WERI-Rb-1 (cell line): ENCODE measurements around the gene PEX5L.
A peak's percentile ranks its signal among the peaks of the same experiment; 100 is the strongest.

Experiments
- DNase-seq: peaks from one replicate; pipeline ENCODE4 v3.0.0-alpha.2; 2020
- H3K27ac ChIP-seq: fragments of 250-450 bp; sonication (Bioruptor Pico); 2 replicates; pipeline ENCODE4 v1.5.1; 2020; ENCODE audit warnings: mild to moderate bottlenecking, moderate library complexity
- H3K27me3 ChIP-seq: fragments of 250-450 bp; sonication (Bioruptor Pico); 2 replicates; pipeline ENCODE4 v1.5.1; 2021; ENCODE audit warnings: mild to moderate bottlenecking, low read depth, moderate library complexity; ENCODE audit not compliant: insufficient read depth, severe bottlenecking
- H3K36me3 ChIP-seq: fragments of 250-450 bp; sonication (Bioruptor Pico); 2 replicates; pipeline ENCODE4 v1.5.1; 2020; ENCODE audit warnings: mild to moderate bottlenecking, moderate library complexity
- H3K4me3 ChIP-seq: 2 replicates; pipeline ENCODE4 v1.5.1; 2011; ENCODE audit warnings: low read depth, mild to moderate bottlenecking, control low read depth, low read length
- H3K9me3 ChIP-seq: fragments of 250-450 bp; sonication (Bioruptor Pico); 2 replicates; pipeline ENCODE4 v1.5.1; 2021; ENCODE audit warnings: mild to moderate bottlenecking, moderate library complexity; ENCODE audit not compliant: severe bottlenecking
- CTCF ChIP-seq: IDR thresholded peaks from 2 replicates; pipeline ENCODE4 v1.5.1; 2011; ENCODE audit warnings: low read depth, mild to moderate bottlenecking, control low read depth, inconsistent platforms, low read length

PEX5L gene

GRCh38 chr3:179971280-179971679 is 65.5 kb downstream of the PEX5L start:
- Histone ChIP-seq H3K36me3 (no peaks in the 10 kb centered on the region), H3K4me3 (no peak overlapping the region), H3K27me3 (no peaks in the 10 kb centered on the region), H3K27ac (peak overlapping the region; percentile 31), H3K9me3 (no peaks in the 10 kb centered on the region)
- peak; percentile 52 for DNase-seq
- no peak for TF ChIP-seq CTCF

GRCh38 chr3:179970746-179971145 is 66.0 kb downstream of the PEX5L start:
- no peak for TF ChIP-seq CTCF
- Histone ChIP-seq H3K4me3 (no peak overlapping the region), H3K27ac (peak overlapping the region; percentile 31)

GRCh38 chr3:179969525-179969924 is 67.2 kb downstream of the PEX5L start:
- no peak for TF ChIP-seq CTCF
- no peak overlapping the region for H3K4me3 ChIP-seq
- no peak overlapping the region for H3K27ac ChIP-seq
- DNase-seq: no peak
- H3K27me3 ChIP-seq: no peaks in the 10 kb centered on the region
- no peaks in the 10 kb centered on the region for H3K36me3 ChIP-seq
- H3K9me3 ChIP-seq: no peaks in the 10 kb centered on the region

More at GRCh38 chr3:179970746-179971145, 66.0 kb downstream of the PEX5L start:
- no peaks in the 10 kb centered on the region for H3K27me3 ChIP-seq
- H3K9me3 ChIP-seq: no peaks in the 10 kb centered on the region
- DNase-seq: no peak
- H3K36me3 ChIP-seq: no peaks in the 10 kb centered on the region

GRCh38 chr3:179967622-179968021 is 69.1 kb downstream of the PEX5L start:
- H3K27ac ChIP-seq: no peak overlapping the region
- TF ChIP-seq CTCF: no peak

GRCh38 chr3:179964890-179965289 is 71.8 kb downstream of the PEX5L start:
- H3K27me3 ChIP-seq: no peaks in the 10 kb centered on the region
- no peak overlapping the region for H3K4me3 ChIP-seq
- no peaks in the 10 kb centered on the region for H3K9me3 ChIP-seq
- no peak for DNase-seq
- no peaks in the 10 kb centered on the region for H3K36me3 ChIP-seq
- no peak for TF ChIP-seq CTCF
- no peak overlapping the region for H3K27ac ChIP-seq

More at GRCh38 chr3:179967622-179968021, 69.1 kb downstream of the PEX5L start:
- Histone ChIP-seq H3K4me3 (no peak overlapping the region), H3K9me3 (no peaks in the 10 kb centered on the region), H3K36me3 (no peaks in the 10 kb centered on the region), H3K27me3 (no peaks in the 10 kb centered on the region)
- DNase-seq: no peak
